Mammary epithelial cell (primary cell): Measurements from ENCODE around the gene MDM2.

Experiments
- EZH2 ChIP-seq: IDR thresholded peaks from 2 replicates; pipeline ENCODE4 v1.6.1; 2012; ENCODE audit warnings: low read length, inconsistent platforms, borderline replicate concordance
- TF ChIP-seq, protein P1 (sequence below), 2 donors: IDR thresholded peaks in 1 of 2; conservative IDR thresholded peaks in 1 of 2; 2 replicates each; pipeline ENCODE4 v1.5.1; 2011 to 2012; ENCODE audit warnings: inconsistent platforms in 2 of 2, low read length in 2 of 2, mild to moderate bottlenecking in 2 of 2, control low read depth in 1 of 2, low read depth in 1 of 2; ENCODE audit not compliant: insufficient read depth in 1 of 2; ENCODE audit errors: extremely low read depth in 1 of 2

DNA sequence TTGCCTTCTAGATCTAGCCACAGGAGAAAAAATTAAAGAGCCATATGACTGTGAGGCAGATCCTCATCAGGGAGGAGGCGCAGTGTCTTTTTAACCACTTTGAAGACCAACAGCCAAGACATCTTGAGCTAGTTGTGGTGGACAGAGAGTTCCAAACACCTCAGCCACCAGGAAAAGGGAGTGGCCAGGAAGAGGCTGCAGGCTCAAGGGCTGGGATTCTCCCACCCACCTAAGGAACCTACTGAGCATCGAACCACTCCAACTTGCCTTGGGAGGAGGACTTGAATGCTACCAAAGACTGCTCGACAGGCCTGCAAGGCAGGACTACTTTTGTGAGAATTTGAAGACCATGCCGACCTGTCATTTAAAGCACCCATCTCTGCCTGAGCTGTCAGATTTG, 14.5 kb upstream of the MDM2 start:
- TF ChIP-seq, protein P1, sequence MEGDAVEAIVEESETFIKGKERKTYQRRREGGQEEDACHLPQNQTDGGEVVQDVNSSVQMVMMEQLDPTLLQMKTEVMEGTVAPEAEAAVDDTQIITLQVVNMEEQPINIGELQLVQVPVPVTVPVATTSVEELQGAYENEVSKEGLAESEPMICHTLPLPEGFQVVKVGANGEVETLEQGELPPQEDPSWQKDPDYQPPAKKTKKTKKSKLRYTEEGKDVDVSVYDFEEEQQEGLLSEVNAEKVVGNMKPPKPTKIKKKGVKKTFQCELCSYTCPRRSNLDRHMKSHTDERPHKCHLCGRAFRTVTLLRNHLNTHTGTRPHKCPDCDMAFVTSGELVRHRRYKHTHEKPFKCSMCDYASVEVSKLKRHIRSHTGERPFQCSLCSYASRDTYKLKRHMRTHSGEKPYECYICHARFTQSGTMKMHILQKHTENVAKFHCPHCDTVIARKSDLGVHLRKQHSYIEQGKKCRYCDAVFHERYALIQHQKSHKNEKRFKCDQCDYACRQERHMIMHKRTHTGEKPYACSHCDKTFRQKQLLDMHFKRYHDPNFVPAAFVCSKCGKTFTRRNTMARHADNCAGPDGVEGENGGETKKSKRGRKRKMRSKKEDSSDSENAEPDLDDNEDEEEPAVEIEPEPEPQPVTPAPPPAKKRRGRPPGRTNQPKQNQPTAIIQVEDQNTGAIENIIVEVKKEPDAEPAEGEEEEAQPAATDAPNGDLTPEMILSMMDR (conservative IDR thresholded peaks at IDR 0.05 in 1 of 2, IDR thresholded peaks at IDR 0.05 in 1 of 2; ENCODE audit: extremely low read depth in 1 of 2, insufficient read depth in 1 of 2, low read depth in 1 of 2, low read length in 2 of 2) = no peak
- no peak for TF ChIP-seq EZH2
